GM12891 (cell line): Measurements from ENCODE around the gene PBXIP1.

Experiments
- POLR2A ChIP-seq: IDR thresholded peaks from 2 replicates; pipeline ENCODE4 v1.6.1; 2011; ENCODE audit warnings: low read depth, low read length, control low read depth
- POLR2AphosphoS5 ChIP-seq: IDR thresholded peaks from 2 replicates; pipeline ENCODE4 v1.6.1; 2011; ENCODE audit warnings: low read depth, low read length, control low read depth
- POU2F2 ChIP-seq: IDR thresholded peaks from 2 replicates; pipeline ENCODE4 v1.6.1; 2011; ENCODE audit warnings: low read depth, mild to moderate bottlenecking, control low read depth, low read length, moderate library complexity
- SPI1 ChIP-seq: IDR thresholded peaks from 2 replicates; pipeline ENCODE4 v1.6.1; 2011; ENCODE audit warnings: low read depth, low read length, control low read depth
- TAF1 ChIP-seq: IDR thresholded peaks from 2 replicates; pipeline ENCODE4 v1.6.1; 2011; ENCODE audit warnings: low read depth, low read length, control low read depth

- TF ChIP-seq POLR2AphosphoS5: no peak
- no peak for TF ChIP-seq POLR2A
- no peak for TF ChIP-seq SPI1
- TF ChIP-seq TAF1: no peak
- no peak for TF ChIP-seq POU2F2
Measured at GRCh38 chr1:154958036-154958435, 2.1 kb upstream of the PBXIP1 start.
